ENCODE measurements around the gene CTH. TPM values are rescaled to one million over a fixed set of nuclear protein-coding genes. Genes with fewer than 3 reads are reported as not detected.
A peak's percentile ranks its signal among the peaks of the same experiment; 100 is the strongest.
"Not testable (repeated sequence)": the region's sequence is repeated elsewhere in the genome, so short reads cannot be mapped to it uniquely, and the experiment has no call there.

The CTH gene
- total RNA-seq, 1 experiment from 2014 or later, result 15.9 TPM

DNA sequence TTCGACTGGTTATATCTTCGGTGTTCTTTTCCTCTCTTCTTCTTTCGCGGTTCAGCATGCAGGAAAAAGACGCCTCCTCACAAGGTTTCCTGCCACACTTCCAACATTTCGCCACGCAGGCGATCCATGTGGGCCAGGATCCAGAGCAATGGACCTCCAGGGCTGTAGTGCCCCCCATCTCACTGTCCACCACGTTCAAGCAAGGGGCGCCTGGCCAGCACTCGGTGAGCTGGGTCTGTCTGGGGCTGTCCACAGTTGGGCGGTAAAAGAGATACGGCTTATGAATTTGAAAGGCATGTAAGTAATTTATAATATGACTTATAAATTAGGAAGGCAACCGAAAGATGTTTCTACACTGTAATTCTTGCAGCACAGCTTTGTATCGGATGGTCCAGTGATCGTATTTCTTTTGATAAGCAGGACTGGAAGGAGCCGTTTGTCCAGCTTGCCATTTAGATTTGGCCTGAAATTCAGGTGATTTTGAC is 334 bp downstream of the CTH start:
- intact Hi-C loops (cut with micrococcal nuclease; ENCODE audit: unreplicated experiment), result loop anchor here (2.0 to 5.0 kb wide), 3 partner anchors 57 to 189 kb away; partner anchors contain the start of genes ANKRD13C and SRSF11
- CTCF ChIA-PET, result interaction anchor here (0.7 to 1.7 kb wide), 8 partner anchors 9 to 273 kb away, joined by 3 to 6 read pairs (median 4); partner anchors contain the start of gene ANKRD13C
- no peaks in the 10 kb centered on the region for H3K4me1 Mint-ChIP-seq (ENCODE audit: low read depth, unreplicated experiment)
- no peaks in the 10 kb centered on the region for H3K27me3 Mint-ChIP-seq (ENCODE audit: unreplicated experiment)
- H3K36me3 Mint-ChIP-seq (ENCODE audit: insufficient read depth, unreplicated experiment), result peaks cover 51% of the 10 kb centered on the region
- no peak for DNase-seq
- H3K4me3 Mint-ChIP-seq (ENCODE audit: low read depth, unreplicated experiment), result peak overlapping the region; percentile 89
- BruUV-seq (replicated peaks), result TSS peak; percentile 84
- TF ChIP-seq, protein P1, sequence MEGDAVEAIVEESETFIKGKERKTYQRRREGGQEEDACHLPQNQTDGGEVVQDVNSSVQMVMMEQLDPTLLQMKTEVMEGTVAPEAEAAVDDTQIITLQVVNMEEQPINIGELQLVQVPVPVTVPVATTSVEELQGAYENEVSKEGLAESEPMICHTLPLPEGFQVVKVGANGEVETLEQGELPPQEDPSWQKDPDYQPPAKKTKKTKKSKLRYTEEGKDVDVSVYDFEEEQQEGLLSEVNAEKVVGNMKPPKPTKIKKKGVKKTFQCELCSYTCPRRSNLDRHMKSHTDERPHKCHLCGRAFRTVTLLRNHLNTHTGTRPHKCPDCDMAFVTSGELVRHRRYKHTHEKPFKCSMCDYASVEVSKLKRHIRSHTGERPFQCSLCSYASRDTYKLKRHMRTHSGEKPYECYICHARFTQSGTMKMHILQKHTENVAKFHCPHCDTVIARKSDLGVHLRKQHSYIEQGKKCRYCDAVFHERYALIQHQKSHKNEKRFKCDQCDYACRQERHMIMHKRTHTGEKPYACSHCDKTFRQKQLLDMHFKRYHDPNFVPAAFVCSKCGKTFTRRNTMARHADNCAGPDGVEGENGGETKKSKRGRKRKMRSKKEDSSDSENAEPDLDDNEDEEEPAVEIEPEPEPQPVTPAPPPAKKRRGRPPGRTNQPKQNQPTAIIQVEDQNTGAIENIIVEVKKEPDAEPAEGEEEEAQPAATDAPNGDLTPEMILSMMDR (IDR thresholded peaks at IDR 0.05; ENCODE audit: unreplicated experiment), result no peak
- H3K27ac Mint-ChIP-seq (ENCODE audit: unreplicated experiment), result peak overlapping the region; percentile 97
- H3K9me3 Mint-ChIP-seq (ENCODE audit: low read depth, unreplicated experiment), result no peaks in the 10 kb centered on the region

DNA sequence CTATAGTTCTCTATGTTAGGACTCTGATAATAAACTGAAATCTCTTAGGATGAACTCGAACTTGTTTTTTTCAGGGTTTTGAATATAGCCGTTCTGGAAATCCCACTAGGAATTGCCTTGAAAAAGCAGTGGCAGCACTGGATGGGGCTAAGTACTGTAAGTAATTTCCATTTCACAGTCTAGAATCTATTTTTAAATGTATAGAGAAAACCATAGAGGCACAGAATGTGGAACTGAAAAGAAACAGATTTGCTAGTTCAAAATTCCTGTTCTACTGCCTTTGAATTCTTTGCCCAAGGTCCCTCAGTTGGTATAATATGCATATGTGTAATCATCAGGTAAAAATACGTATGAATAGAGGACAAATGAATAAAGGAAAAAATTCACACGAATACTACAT is 4.8 kb downstream of the CTH start:
- Mint-ChIP-seq H3K9me3 (ENCODE audit: low read depth, unreplicated experiment) (no peaks in the 10 kb centered on the region), H3K27me3 (ENCODE audit: unreplicated experiment) (no peaks in the 10 kb centered on the region), H3K4me3 (ENCODE audit: low read depth, unreplicated experiment) (no peak overlapping the region), H3K36me3 (ENCODE audit: insufficient read depth, unreplicated experiment) (peaks cover 48% of the 10 kb centered on the region), H3K27ac (ENCODE audit: unreplicated experiment) (no peak overlapping the region), H3K4me1 (ENCODE audit: low read depth, unreplicated experiment) (no peaks in the 10 kb centered on the region)
- CTCF ChIA-PET, result no interaction called here
- no peak for DNase-seq
- TF ChIP-seq, protein P1 (IDR thresholded peaks at IDR 0.05; ENCODE audit: unreplicated experiment), result no peak
- no TSS peak for BruUV-seq (replicated peaks)
- intact Hi-C loops (cut with micrococcal nuclease; ENCODE audit: unreplicated experiment), result no loop called here

DNA sequence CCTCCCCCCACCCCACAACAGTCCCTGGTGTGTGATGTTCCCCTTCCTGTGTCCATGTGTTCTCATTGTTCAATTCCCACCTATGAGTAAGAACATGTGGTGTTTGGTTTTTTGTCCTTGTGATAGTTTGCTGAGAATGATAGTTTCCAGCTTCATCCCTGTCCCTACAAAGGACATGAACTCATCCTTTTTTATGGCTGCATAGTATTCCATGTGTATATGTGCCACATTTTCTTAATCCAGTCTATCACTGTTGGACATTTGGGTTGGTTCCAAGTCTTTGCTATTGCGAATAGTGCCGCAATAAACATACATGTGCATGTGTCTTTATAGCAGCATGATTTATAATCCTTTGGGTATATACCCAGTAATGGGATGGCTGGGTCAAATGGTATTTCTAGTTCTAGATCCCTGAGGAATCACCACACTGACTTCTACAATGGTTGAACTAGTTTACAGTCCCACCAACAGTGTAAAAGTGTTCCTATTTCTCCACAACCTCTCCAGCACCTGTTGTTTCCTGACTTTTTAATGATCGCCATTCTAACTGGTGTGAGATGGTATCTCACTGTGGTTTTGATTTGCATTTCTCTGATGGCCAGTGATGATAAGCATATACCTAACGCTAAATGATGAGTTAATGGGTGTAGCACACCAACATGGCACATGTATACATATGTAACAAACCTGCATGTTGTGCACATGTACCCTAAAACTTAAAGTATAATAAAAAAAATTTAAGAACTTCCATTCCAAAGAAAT is 8.1 kb downstream of the CTH start:
- H3K27ac Mint-ChIP-seq (ENCODE audit: unreplicated experiment); DNase-seq; H3K4me1 Mint-ChIP-seq (ENCODE audit: low read depth, unreplicated experiment); intact Hi-C loops (cut with micrococcal nuclease; ENCODE audit: unreplicated experiment); H3K9me3 Mint-ChIP-seq (ENCODE audit: low read depth, unreplicated experiment); H3K4me3 Mint-ChIP-seq (ENCODE audit: low read depth, unreplicated experiment); BruUV-seq (replicated peaks); CTCF ChIA-PET; H3K27me3 Mint-ChIP-seq (ENCODE audit: unreplicated experiment): not testable (repeated sequence)
- H3K36me3 Mint-ChIP-seq (ENCODE audit: insufficient read depth, unreplicated experiment), result peaks cover 35% of the 10 kb centered on the region

DNA sequence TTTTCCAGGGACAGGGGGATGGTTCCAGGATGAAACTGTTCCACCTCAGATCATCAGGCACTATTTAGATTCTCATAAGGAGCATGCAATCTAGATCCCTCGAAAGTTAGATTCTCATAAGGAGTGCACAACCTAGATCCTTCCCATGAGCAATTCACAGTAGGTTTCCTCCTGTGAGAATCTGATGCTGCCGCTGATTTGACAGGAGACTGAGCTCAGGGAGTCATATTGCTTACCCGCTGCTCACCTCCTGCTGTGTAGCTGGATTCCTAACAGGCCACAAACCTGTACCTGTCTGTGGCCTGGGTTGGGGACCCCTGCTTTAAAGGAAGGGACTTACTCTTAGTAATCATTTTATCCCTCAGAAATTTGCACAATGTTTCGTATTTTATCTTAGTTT is 9.3 kb downstream of the CTH start:
- DNase-seq, result no peak
- no TSS peak for BruUV-seq (replicated peaks)
- CTCF ChIA-PET, result no interaction called here
- H3K27ac Mint-ChIP-seq (ENCODE audit: unreplicated experiment), result no peak overlapping the region
- H3K9me3 Mint-ChIP-seq (ENCODE audit: low read depth, unreplicated experiment), result no peaks in the 10 kb centered on the region
- peaks cover 27% of the 10 kb centered on the region for H3K36me3 Mint-ChIP-seq (ENCODE audit: insufficient read depth, unreplicated experiment)
- no peaks in the 10 kb centered on the region for H3K4me1 Mint-ChIP-seq (ENCODE audit: low read depth, unreplicated experiment)
- no peak overlapping the region for H3K4me3 Mint-ChIP-seq (ENCODE audit: low read depth, unreplicated experiment)
- H3K27me3 Mint-ChIP-seq (ENCODE audit: unreplicated experiment), result no peaks in the 10 kb centered on the region
- TF ChIP-seq, protein P1 (IDR thresholded peaks at IDR 0.05; ENCODE audit: unreplicated experiment), result no peak
- intact Hi-C loops (cut with micrococcal nuclease; ENCODE audit: unreplicated experiment), result no loop called here

All from Calu3 (cell line).